Body of pancreas (tissue), 4 donors: ENCODE results near the gene LHFPL3. TPM values are rescaled to one million over a fixed set of nuclear protein-coding genes. Genes with fewer than 3 reads are reported as not detected.

ENCODE experiments used
- ATAC-seq: fragments of 150-250 bp; one replicate; pipeline ENCODE4 v1.9.1; 2016
- DNase-seq, 4 donors: peaks; one replicate each; pipeline ENCODE4 v3.0.0-alpha.2; 2019
- H3K27ac ChIP-seq, 4 donors: fragments of 200-600 bp; sonication (generic); 1 replicate in 3 of 4; 2 replicates in 1 of 4; pipeline versions ENCODE4 v1.5.1 to v1.6.1; 2016 to 2019; ENCODE audit warnings: mild to moderate bottlenecking in 1 of 4, mixed read lengths in 1 of 4, moderate library complexity in 1 of 4
- H3K27me3 ChIP-seq, 2 donors: fragments of 200-600 bp; sonication (generic); one replicate each; pipeline ENCODE4 v1.6.0; 2016; ENCODE audit warnings: mild to moderate bottlenecking in 1 of 2
- H3K36me3 ChIP-seq, 2 donors: fragments of 200-600 bp; sonication (generic); replicated peaks in 1 of 2; 2 replicates each; pipeline ENCODE4 v1.5.1; 2016; ENCODE audit warnings: low read depth in 2 of 2; ENCODE audit not compliant: insufficient read depth in 1 of 2
- H3K4me1 ChIP-seq: fragments of 200-600 bp; sonication (generic); one replicate; pipeline ENCODE4 v1.6.0; 2016
- H3K4me3 ChIP-seq, 2 donors: fragments of 200-600 bp; sonication (generic); 1 replicate in 1 of 2; 2 replicates in 1 of 2; pipeline ENCODE4 v1.5.1; 2016 to 2019
- H3K9me3 ChIP-seq, 3 donors: fragments of 200-600 bp; sonication (generic); 1 replicate in 2 of 3; 2 replicates in 1 of 3; pipeline ENCODE4 v1.5.1; 2016
- CTCF ChIP-seq, 7 experiments: fragments of 450-650 bp in 4 of 7; fragments of 200-600 bp in 3 of 7; sonication (generic) in 3 of 7; IDR thresholded peaks; one replicate each; pipeline ENCODE4 v1.5.1; 2016 to 2019; ENCODE audit warnings: antibody characterized with exemption in 7 of 7
- POLR2A ChIP-seq, 3 donors: fragments of 450-650 bp; IDR thresholded peaks; one replicate each; pipeline ENCODE4 v1.6.1; 2016; ENCODE audit warnings: antibody characterized with exemption in 3 of 3, mild to moderate bottlenecking in 2 of 3
- WGBS, 2 donors: methylation state at CpG; one replicate each; pipeline ENCODE4 v1.1.5; 2017; 5-methylcytosine and 5-hydroxymethylcytosine counted together
- intact Hi-C: fragments of 100-400 bp; cut with DNase I; formaldehyde crosslinking; loops from one replicate; pipeline ENCODE4 v1.15.1; 2023
- total RNA-seq, 2 donors: library from RNA; depleted of rRNA; stranded (reverse); fragments of >200 nt; gene quantifications; one replicate each; pipeline ENCODE4 v1.1.0, GENCODE V29; 2016

LHFPL3 gene
- total RNA-seq, 2 donors from 2014 or later: not detected

GRCh38 chr7:104541897-104542296, 213.5 kb downstream of the LHFPL3 start:
- 37 to 66% methylated on average over 4 of the region's 4 CpGs for WGBS, 2 donors
- Histone ChIP-seq H3K4me3 (no peak overlapping the region), H3K27ac (no peak overlapping the region), H3K27me3 (no peaks in the 10 kb centered on the region), H3K4me1 (no peaks in the 10 kb centered on the region), H3K36me3 (no peaks in the 10 kb centered on the region), H3K9me3 (no peaks in the 10 kb centered on the region)
- intact Hi-C loops: no loop called here
- no peak for TF ChIP-seq CTCF (IDR thresholded peaks at IDR 0.05)
- TF ChIP-seq POLR2A (IDR thresholded peaks at IDR 0.05): no peak
- ATAC-seq (no peak), DNase-seq (no peak)

GRCh38 chr7:104548861-104549260, 220.5 kb downstream of the LHFPL3 start:
- no peak overlapping the region for H3K4me3 ChIP-seq
- no peaks in the 10 kb centered on the region for H3K9me3 ChIP-seq
- DNase-seq (no peak), ATAC-seq (peak; percentile 47)
- intact Hi-C loops: no loop called here
- no peaks in the 10 kb centered on the region for H3K4me1 ChIP-seq
- WGBS, 2 donors: 17% methylated on average over 2 of the region's 2 CpGs
- TF ChIP-seq CTCF (IDR thresholded peaks at IDR 0.05) (peak in 5 of 7 experiments; percentile 29 to 54 (median 45)), POLR2A (IDR thresholded peaks at IDR 0.05) (no peak)
- no peaks in the 10 kb centered on the region for H3K27me3 ChIP-seq
- H3K27ac ChIP-seq: no peak overlapping the region
- H3K36me3 ChIP-seq: no peaks in the 10 kb centered on the region

- no peak for TF ChIP-seq CTCF (IDR thresholded peaks at IDR 0.05)
- no peak for TF ChIP-seq POLR2A (IDR thresholded peaks at IDR 0.05)
- 62 to 65% methylated on average over 3 of the region's 3 CpGs for WGBS, 2 donors
- H3K27ac ChIP-seq: no peak overlapping the region
- DNase-seq: peak in 1 of 4 donors; percentile 3
- H3K27me3 ChIP-seq: no peaks in the 10 kb centered on the region
- no peaks in the 10 kb centered on the region for H3K36me3 ChIP-seq
- H3K9me3 ChIP-seq: no peaks in the 10 kb centered on the region
- no peaks in the 10 kb centered on the region for H3K4me1 ChIP-seq
- intact Hi-C loops: no loop called here
- ATAC-seq: no peak
- H3K4me3 ChIP-seq: no peak overlapping the region
These were observed 222.0 kb downstream of the LHFPL3 start for GRCh38 chr7:104550362-104550761.

GRCh38 chr7:104551226-104551625, 222.8 kb downstream of the LHFPL3 start:
- H3K9me3 ChIP-seq: no peaks in the 10 kb centered on the region
- no peaks in the 10 kb centered on the region for H3K36me3 ChIP-seq
- no peak for ATAC-seq
- no peaks in the 10 kb centered on the region for H3K4me1 ChIP-seq
- no peak for DNase-seq
- WGBS, 2 donors: 30 to 42% methylated on average over 1 of the region's 1 CpG
- H3K27ac ChIP-seq: no peak overlapping the region
- TF ChIP-seq CTCF (IDR thresholded peaks at IDR 0.05) (no peak), POLR2A (IDR thresholded peaks at IDR 0.05) (no peak)
- H3K4me3 ChIP-seq: no peak overlapping the region
- no peaks in the 10 kb centered on the region for H3K27me3 ChIP-seq
- intact Hi-C loops: no loop called here

- Histone ChIP-seq H3K4me3 (no peak overlapping the region), H3K9me3 (no peaks in the 10 kb centered on the region), H3K36me3 (no peaks in the 10 kb centered on the region), H3K27ac (no peak overlapping the region), H3K27me3 (no peaks in the 10 kb centered on the region), H3K4me1 (no peaks in the 10 kb centered on the region)
- peak; percentile 40 to 60 (median 48) for DNase-seq
- no peak for TF ChIP-seq CTCF (IDR thresholded peaks at IDR 0.05)
- TF ChIP-seq POLR2A (IDR thresholded peaks at IDR 0.05): no peak
- 5 to 42% methylated on average over 1 to 4 of the region's 4 CpGs for WGBS, 2 donors
- intact Hi-C loops: no loop called here
- ATAC-seq: no peak
These were observed 223.7 kb downstream of the LHFPL3 start for GRCh38 chr7:104552102-104552501.
